ENCODE data around the gene CTBP1.

The CTBP1 gene

DNA sequence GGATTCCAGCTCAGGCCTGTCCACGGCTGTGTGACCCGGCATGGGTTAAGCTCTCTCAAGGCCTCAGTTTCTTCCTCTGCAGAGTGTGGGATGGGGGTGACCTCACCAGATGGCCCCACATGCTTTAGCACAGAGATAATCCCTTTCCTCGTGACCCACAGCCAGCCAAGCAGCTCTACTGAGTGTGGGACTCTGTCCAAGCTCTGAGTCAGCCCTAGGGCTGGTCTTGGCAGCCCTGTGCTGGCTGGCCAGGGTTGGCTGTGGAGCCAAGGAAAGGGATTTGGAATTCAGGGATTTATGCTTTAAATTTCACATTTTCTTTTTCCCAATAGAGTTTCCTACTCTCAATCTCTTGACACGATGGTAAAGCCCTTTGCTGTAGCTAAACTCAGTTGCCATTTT, 56.8 kb downstream of the CTBP1 start:
- H3K4me3 ChIP-seq (ENCODE audit: low read depth, low read length): no peak overlapping the region
- peak; percentile 4 for DNase-seq (ENCODE audit: low read depth)
- TF ChIP-seq MYC (IDR thresholded peaks at IDR 0.05; ENCODE audit: low read depth, low read length): no peak
- TF ChIP-seq POLR2A (IDR thresholded peaks at IDR 0.05; ENCODE audit: extremely low read depth, insufficient read length): no peak
- TF ChIP-seq, protein P1, sequence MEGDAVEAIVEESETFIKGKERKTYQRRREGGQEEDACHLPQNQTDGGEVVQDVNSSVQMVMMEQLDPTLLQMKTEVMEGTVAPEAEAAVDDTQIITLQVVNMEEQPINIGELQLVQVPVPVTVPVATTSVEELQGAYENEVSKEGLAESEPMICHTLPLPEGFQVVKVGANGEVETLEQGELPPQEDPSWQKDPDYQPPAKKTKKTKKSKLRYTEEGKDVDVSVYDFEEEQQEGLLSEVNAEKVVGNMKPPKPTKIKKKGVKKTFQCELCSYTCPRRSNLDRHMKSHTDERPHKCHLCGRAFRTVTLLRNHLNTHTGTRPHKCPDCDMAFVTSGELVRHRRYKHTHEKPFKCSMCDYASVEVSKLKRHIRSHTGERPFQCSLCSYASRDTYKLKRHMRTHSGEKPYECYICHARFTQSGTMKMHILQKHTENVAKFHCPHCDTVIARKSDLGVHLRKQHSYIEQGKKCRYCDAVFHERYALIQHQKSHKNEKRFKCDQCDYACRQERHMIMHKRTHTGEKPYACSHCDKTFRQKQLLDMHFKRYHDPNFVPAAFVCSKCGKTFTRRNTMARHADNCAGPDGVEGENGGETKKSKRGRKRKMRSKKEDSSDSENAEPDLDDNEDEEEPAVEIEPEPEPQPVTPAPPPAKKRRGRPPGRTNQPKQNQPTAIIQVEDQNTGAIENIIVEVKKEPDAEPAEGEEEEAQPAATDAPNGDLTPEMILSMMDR (IDR thresholded peaks at IDR 0.05; ENCODE audit: low read depth, low read length): no peak
- TF ChIP-seq, protein P2, sequence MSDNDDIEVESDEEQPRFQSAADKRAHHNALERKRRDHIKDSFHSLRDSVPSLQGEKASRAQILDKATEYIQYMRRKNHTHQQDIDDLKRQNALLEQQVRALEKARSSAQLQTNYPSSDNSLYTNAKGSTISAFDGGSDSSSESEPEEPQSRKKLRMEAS (IDR thresholded peaks at IDR 0.05; ENCODE audit: low read depth, low read length): no peak

DNA sequence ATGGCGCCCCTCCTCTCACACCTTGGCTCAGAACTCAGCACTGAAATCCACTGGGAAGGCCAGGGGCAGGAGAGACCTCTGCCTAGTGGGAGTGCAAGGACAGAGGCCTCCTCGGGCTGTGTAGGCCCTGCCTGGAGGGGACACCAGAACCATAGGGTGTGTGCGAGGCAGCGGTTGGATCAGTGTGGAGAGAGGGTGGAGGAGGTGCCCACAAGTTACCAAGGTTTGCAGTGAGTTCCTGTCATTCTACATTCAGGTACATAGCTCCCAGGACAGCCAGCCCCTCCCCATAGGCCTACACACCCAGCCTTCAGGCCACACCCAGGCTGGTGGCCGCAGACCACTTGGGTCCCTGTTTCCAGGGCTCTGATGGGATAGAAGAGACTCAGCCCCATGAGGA, 57.3 kb downstream of the CTBP1 start:
- no peak overlapping the region for H3K4me3 ChIP-seq (ENCODE audit: low read depth, low read length)
- TF ChIP-seq, protein P2 (IDR thresholded peaks at IDR 0.05; ENCODE audit: low read depth, low read length): no peak
- no peak for TF ChIP-seq POLR2A (IDR thresholded peaks at IDR 0.05; ENCODE audit: extremely low read depth, insufficient read length)
- no peak for TF ChIP-seq MYC (IDR thresholded peaks at IDR 0.05; ENCODE audit: low read depth, low read length)
- TF ChIP-seq, protein P1 (IDR thresholded peaks at IDR 0.05; ENCODE audit: low read depth, low read length): no peak
- no peak for DNase-seq (ENCODE audit: low read depth)

- DNase-seq (ENCODE audit: low read depth): peak; percentile 19
- TF ChIP-seq POLR2A (IDR thresholded peaks at IDR 0.05; ENCODE audit: extremely low read depth, insufficient read length): no peak
- TF ChIP-seq MYC (IDR thresholded peaks at IDR 0.05; ENCODE audit: low read depth, low read length): no peak
- TF ChIP-seq, protein P1 (IDR thresholded peaks at IDR 0.05; ENCODE audit: low read depth, low read length): no peak
- TF ChIP-seq, protein P2 (IDR thresholded peaks at IDR 0.05; ENCODE audit: low read depth, low read length): no peak
- no peak overlapping the region for H3K4me3 ChIP-seq (ENCODE audit: low read depth, low read length)
Observed at GRCh38 chr4:1187182-1187581, 61.7 kb downstream of the CTBP1 start.

- H3K4me3 ChIP-seq (ENCODE audit: low read depth, low read length): peak overlapping the region; percentile 49
- peak; percentile 78 for DNase-seq (ENCODE audit: low read depth)
- TF ChIP-seq POLR2A (IDR thresholded peaks at IDR 0.05; ENCODE audit: extremely low read depth, insufficient read length): no peak
- no peak for TF ChIP-seq MYC (IDR thresholded peaks at IDR 0.05; ENCODE audit: low read depth, low read length)
- TF ChIP-seq, protein P2 (IDR thresholded peaks at IDR 0.05; ENCODE audit: low read depth, low read length): no peak
- TF ChIP-seq, protein P1 (IDR thresholded peaks at IDR 0.05; ENCODE audit: low read depth, low read length): no peak
Observed at GRCh38 chr4:1183985-1184773, 64.8 kb downstream of the CTBP1 start.

DNA sequence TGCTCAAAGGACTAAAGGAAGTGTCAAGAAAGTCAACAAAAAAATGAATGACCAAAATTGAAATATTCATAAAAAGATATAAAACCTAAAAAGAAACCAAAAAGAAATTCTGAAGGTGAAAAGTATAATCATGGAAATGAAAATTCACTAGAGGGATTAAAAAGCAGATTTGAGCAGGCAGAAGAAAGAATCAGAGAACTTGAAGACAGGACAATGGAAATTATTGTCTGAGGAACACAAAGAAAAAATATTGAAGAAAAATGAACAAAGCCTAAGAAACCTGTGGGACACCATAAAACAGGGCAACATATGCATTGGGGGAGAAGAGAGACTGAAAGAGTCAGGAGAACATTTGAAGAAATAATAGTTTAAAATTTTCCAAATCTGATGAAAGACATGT, 66.6 kb downstream of the CTBP1 start:
- DNase-seq (ENCODE audit: low read depth): no peak
- no peak overlapping the region for H3K4me3 ChIP-seq (ENCODE audit: low read depth, low read length)
- no peak for TF ChIP-seq POLR2A (IDR thresholded peaks at IDR 0.05; ENCODE audit: extremely low read depth, insufficient read length)
- TF ChIP-seq, protein P1 (IDR thresholded peaks at IDR 0.05; ENCODE audit: low read depth, low read length): no peak
- TF ChIP-seq, protein P2 (IDR thresholded peaks at IDR 0.05; ENCODE audit: low read depth, low read length): no peak
- no peak for TF ChIP-seq MYC (IDR thresholded peaks at IDR 0.05; ENCODE audit: low read depth, low read length)

Data from NB4 (cell line).